H1 (cell line): ENCODE data around the gene ZNF611.

ENCODE experiments used
- GTF2F1 ChIP-seq: IDR thresholded peaks from 2 replicates; pipeline ENCODE4 v1.6.1; 2012; ENCODE audit warnings: low read depth, low read length, improper control_type of control experiment, borderline replicate concordance
- TF ChIP-seq, protein P1 (sequence below): IDR thresholded peaks from 2 replicates; pipeline ENCODE4 v1.6.1; 2011; ENCODE audit warnings: low read depth, mild to moderate bottlenecking, low read length; ENCODE audit not compliant: insufficient read depth

DNA sequence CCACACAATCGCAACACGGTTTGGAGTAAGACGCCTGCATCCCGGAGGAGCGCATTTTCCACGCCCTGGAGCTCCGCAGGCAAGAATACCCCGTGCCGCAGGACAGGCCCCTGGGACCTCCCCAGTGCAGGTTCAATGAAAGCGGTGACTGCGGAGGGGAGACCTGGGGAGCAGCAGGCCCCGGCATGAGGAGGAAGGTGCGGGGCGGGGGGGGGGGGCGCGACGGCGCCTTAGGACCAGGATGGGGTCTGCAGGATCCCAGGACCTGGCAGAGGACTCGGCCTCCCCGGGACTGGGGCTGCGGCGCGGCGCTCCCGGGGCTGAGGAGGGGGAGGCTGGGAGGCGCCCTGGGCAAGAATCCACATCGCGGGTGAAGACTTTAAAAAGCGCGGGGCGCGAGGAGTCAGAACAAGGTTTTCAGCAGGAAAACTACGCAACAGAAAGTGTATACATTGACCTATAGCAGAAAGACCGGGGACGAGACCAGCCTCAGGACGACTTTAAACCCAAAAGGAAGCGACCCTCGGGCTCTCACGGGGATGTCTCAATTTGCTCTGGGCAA is 432 bp downstream of the ZNF611 start:
- TF ChIP-seq, protein P1, sequence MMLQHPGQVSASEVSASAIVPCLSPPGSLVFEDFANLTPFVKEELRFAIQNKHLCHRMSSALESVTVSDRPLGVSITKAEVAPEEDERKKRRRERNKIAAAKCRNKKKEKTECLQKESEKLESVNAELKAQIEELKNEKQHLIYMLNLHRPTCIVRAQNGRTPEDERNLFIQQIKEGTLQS, result no peak
- no peak for TF ChIP-seq GTF2F1
